Measurements from ENCODE around the gene KIAA0513.

KIAA0513 gene

DNA sequence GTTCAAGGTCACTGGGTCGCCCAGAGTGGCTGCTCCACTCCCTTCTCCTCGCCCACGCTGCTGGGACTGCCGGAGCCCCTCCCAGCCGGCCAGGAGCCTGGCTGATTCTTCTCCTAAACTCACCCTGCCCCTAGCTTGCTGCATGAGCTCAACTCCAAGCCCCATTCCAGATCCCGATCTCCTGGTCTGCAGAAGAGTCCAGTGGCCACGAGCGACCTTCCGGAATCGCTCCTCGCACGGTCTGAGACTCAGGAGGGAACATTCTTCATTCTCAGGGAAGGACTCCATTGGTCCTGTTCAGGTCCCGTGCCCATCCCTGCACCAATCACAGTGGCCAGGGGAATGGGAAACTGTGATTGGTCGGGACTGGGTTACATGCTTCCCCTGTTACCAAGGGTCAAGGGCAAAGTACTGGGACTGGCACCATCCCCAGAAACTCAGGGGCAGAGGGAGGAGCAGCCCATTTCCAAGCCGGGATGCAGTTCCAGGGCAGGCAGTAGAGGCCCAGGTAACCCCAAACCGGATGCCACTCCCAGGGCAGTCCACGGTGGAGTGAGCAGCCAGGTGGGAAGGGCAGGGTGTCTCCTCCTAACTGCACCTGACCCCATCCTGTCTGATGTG, 109.2 kb downstream of the KIAA0513 start:
- H3K9me3 ChIP-seq (ENCODE audit: control insufficient read depth, low read length), result no peaks in the 10 kb centered on the region
- peaks cover 8% of the 10 kb centered on the region for H3K4me1 ChIP-seq (ENCODE audit: control insufficient read depth, insufficient read depth, low read length, poor library complexity, severe bottlenecking)
- peak overlapping the region; percentile 59 for H3K27ac ChIP-seq (ENCODE audit: low read depth, low read length, severe bottlenecking)
- no peaks in the 10 kb centered on the region for H3K36me3 ChIP-seq (ENCODE audit: control insufficient read depth, insufficient read depth, low read length)
- H3K4me3 ChIP-seq (ENCODE audit: extremely low read depth, insufficient read depth, low read length, poor library complexity, severe bottlenecking), result no peak overlapping the region
- 90% methylated on average over 16 to 17 of the region's 17 CpGs for WGBS, 2 experiments (ENCODE audit: insufficient coverage in 2 of 2)

DNA sequence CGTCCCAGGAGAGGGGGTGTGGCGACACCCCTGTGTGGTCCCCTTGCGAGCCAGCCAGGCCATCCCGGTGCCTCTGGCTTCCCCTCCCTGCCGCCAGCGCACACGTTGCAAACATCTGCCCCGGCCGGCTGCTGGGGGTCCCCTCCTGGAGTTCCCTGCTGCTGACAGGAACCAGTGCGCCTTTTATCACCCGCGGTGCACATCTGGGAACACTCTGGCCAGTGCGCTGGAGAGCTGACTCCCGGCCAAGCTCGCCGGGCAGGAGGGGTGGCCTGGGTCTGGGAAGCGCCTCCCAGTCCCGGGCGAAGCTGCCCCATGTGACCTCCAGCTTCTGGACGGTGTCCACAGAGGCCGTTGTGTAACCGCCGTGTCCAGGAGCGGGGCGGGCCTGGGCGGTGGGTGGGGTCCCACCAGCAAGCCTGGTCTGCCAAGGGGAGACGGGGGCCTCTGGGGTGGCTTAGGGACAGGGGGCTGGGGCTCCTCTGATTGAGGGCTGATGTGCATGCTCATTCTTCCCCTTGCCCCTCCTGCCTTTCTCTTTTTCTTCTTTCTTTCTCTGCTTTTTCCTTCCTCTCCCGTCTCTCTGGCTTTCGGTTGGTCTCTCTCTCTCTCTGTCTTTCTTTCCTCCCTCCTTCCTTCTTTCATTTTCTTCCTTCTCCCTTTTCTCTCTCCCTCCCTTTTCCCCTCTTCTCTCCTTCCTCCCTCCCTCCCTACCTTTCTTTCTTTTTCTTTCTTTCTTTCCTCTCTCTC, 109.9 kb downstream of the KIAA0513 start:
- H3K27ac ChIP-seq (ENCODE audit: low read depth, low read length, severe bottlenecking), result no peak overlapping the region
- H3K9me3 ChIP-seq (ENCODE audit: control insufficient read depth, low read length), result no peaks in the 10 kb centered on the region
- H3K36me3 ChIP-seq (ENCODE audit: control insufficient read depth, insufficient read depth, low read length), result no peaks in the 10 kb centered on the region
- WGBS, 2 experiments (ENCODE audit: insufficient coverage in 2 of 2), result 86 to 90% methylated on average over 20 to 22 of the region's 29 CpGs
- H3K4me1 ChIP-seq (ENCODE audit: control insufficient read depth, insufficient read depth, low read length, poor library complexity, severe bottlenecking), result peaks cover 8% of the 10 kb centered on the region
- no peak overlapping the region for H3K4me3 ChIP-seq (ENCODE audit: extremely low read depth, insufficient read depth, low read length, poor library complexity, severe bottlenecking)

DNA sequence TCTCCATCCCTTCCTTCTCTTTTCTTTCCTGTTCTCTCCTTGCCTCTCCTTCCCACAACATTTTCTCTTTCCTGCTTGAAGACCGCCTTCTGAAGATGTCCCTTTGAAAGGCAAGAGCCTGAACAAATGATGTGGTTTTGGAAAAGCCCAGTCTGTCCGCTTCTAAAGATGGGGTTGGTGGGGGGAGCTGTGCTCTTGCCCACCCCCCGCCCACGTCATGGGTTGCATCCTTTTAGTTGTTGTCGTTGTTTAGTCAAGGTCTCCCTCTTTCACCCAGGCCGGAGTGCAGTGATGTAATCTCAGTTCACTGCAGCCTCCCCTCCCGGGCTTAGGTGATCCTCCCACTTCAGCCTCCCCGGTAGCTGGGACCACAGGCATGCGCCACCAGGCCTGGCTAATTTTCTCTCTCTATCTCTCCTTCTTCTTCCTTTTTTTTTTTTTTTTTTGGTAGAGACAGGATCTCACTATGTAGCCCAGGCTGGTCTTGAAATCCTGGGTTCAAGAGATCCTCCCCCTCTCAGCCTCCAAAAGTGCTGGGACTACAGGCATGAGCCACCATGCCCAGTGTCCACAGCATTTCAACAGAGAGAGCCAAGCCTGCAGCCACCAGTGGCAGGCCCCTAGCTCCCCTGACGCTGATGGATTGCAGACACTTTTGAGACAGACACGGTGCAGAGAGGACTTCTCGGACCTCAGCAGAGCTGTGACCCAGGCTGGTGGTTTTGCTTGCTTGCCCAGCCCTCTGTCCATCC, 110.7 kb downstream of the KIAA0513 start:
- Histone ChIP-seq H3K36me3 (ENCODE audit: control insufficient read depth, insufficient read depth, low read length) (no peaks in the 10 kb centered on the region), H3K4me1 (ENCODE audit: control insufficient read depth, insufficient read depth, low read length, poor library complexity, severe bottlenecking) (peaks cover 8% of the 10 kb centered on the region), H3K27ac (ENCODE audit: low read depth, low read length, severe bottlenecking) (no peak overlapping the region), H3K4me3 (ENCODE audit: extremely low read depth, insufficient read depth, low read length, poor library complexity, severe bottlenecking) (no peak overlapping the region), H3K9me3 (ENCODE audit: control insufficient read depth, low read length) (no peaks in the 10 kb centered on the region)
- WGBS, 2 experiments (ENCODE audit: insufficient coverage in 2 of 2), result 88 to 97% methylated on average over 4 to 8 of the region's 12 CpGs

DNA sequence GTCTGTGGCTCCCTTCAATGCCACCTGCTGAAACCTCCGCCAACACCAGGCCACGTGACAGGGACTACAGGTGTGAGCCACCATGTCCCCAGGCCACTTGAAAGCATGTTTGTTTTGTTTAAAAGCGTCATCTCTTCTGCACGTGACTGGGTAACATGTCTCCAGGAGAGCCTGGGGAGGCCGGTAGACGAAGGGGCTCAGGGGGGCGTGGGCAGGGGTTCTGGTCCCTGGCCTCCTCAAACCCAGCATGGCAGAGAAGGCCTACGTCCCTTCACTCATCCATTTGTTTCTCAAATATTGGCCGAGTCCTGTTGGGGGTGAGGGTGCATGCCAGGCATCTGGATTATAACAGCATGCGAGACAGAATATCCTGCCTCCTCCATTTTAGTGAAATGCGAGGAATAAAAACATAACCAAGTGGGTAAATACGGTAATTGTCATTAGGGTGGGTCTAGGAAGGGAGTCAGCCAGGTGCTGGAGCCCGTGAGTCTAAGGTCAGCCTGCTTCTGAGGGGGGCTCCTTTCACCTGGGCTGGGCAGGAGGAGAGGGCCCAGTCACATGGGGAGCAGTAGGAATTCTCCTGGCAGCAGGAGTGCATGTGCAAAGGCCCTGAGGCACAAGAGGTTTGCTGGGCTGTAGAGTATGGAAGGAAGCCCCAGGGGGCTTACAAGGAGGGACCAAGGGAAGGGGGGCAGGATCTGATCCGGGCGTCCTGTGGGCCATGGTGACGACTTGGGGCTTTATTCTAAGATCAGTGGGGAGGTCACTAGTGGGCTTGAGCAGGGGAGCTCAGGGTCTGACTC, 111.4 kb downstream of the KIAA0513 start:
- Histone ChIP-seq H3K4me3 (ENCODE audit: extremely low read depth, insufficient read depth, low read length, poor library complexity, severe bottlenecking) (no peak overlapping the region), H3K36me3 (ENCODE audit: control insufficient read depth, insufficient read depth, low read length) (no peaks in the 10 kb centered on the region), H3K9me3 (ENCODE audit: control insufficient read depth, low read length) (no peaks in the 10 kb centered on the region), H3K4me1 (ENCODE audit: control insufficient read depth, insufficient read depth, low read length, poor library complexity, severe bottlenecking) (peaks cover 13% of the 10 kb centered on the region), H3K27ac (ENCODE audit: low read depth, low read length, severe bottlenecking) (no peak overlapping the region)
- 92 to 96% methylated on average over 11 to 14 of the region's 16 CpGs for WGBS, 2 experiments (ENCODE audit: insufficient coverage in 2 of 2)

DNA sequence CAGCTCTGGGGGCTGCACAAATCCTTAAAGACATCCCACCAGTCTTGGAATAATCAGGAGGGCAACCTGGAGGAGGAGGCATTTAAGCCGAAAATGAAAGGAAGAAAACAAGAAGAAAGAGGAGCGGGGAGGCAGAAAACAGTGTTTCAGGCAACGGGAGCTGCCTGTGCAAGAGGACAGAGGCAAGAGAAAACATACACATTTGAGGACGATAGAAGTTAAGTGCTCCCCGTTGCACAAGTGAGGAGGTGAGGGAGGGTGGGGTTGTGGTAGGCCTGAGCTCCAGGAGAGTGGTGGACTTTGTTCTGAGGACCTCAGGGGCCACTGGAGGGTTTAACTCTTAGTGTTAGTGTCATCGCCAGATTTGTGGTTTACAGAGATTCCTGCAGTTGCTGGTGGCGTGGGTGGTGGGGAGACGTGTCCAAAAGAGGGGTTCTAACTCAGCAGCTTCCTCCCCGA, 112.3 kb downstream of the KIAA0513 start:
- Histone ChIP-seq H3K27ac (ENCODE audit: low read depth, low read length, severe bottlenecking) (no peak overlapping the region), H3K9me3 (ENCODE audit: control insufficient read depth, low read length) (peaks cover 3% of the 10 kb centered on the region), H3K36me3 (ENCODE audit: control insufficient read depth, insufficient read depth, low read length) (no peaks in the 10 kb centered on the region), H3K4me3 (ENCODE audit: extremely low read depth, insufficient read depth, low read length, poor library complexity, severe bottlenecking) (no peak overlapping the region), H3K4me1 (ENCODE audit: control insufficient read depth, insufficient read depth, low read length, poor library complexity, severe bottlenecking) (peaks cover 21% of the 10 kb centered on the region)
- WGBS, 2 experiments (ENCODE audit: insufficient coverage in 2 of 2), result 90 to 91% methylated on average over 7 to 8 of the region's 9 CpGs

DNA sequence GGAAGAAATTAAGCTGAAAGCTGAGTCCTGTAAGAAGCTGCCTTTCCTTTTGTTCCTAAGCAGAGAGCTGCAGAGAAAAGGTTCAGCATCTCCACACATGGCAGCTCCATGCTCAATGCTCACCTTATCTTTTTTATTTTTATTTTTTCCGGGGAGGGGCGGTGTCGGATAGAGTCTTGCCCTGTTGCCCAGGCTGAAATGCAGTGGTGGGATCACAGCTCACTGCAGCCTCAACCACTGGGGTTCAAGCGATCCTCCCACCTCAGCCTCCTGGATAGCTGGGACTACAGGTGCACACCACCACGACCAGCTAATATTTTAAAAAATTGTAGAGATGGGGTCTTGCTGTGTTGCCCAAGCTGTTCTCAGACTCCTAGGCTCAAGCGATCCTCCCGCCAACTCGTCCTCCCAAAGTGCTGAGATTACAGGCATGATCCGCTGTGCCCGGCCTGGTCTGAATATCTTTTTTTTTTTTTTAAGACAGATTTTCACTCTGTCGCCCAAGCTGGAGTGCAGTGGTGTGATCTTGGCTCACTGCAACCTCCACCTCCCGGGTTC, 112.9 kb downstream of the KIAA0513 start:
- 77 to 84% methylated on average over 9 of the region's 12 CpGs for WGBS, 2 experiments (ENCODE audit: insufficient coverage in 2 of 2)
- Histone ChIP-seq H3K4me1 (ENCODE audit: control insufficient read depth, insufficient read depth, low read length, poor library complexity, severe bottlenecking) (peaks cover 21% of the 10 kb centered on the region), H3K36me3 (ENCODE audit: control insufficient read depth, insufficient read depth, low read length) (no peaks in the 10 kb centered on the region), H3K4me3 (ENCODE audit: extremely low read depth, insufficient read depth, low read length, poor library complexity, severe bottlenecking) (no peak overlapping the region), H3K27ac (ENCODE audit: low read depth, low read length, severe bottlenecking) (no peak overlapping the region), H3K9me3 (ENCODE audit: control insufficient read depth, low read length) (peaks cover 3% of the 10 kb centered on the region)

DNA sequence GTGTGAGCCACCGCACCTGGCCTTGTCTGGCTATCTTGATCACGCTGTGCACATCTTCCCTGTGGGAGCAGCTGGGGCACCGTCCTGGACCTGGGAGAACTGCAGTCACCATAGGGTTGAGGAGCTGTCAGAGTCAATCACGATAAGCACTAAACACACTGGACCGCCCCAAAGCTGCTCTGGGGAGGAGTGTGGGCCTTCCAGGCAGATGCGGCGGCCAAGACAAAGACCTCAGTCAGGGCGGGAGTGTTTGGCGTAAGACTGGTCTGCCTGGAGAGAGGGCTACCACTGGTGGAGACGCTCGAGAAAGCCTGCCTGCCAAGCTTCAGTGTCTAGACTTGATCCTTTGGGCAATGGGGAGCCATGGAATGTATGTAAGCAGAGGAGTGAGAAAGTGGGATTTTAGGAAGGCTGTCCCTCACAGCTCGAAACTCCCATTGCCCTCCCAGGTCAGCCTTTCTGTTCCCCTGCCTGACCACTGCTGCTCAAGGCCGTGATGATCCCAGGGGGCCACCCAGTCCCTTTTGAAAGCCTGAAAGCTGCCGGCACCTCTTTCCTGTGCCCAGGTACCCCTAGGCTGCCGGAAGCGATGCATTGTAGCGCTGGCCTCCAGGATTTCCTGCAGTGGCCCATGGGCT, 114.0 kb downstream of the KIAA0513 start:
- peaks cover 14% of the 10 kb centered on the region for H3K4me1 ChIP-seq (ENCODE audit: control insufficient read depth, insufficient read depth, low read length, poor library complexity, severe bottlenecking)
- no peak overlapping the region for H3K4me3 ChIP-seq (ENCODE audit: extremely low read depth, insufficient read depth, low read length, poor library complexity, severe bottlenecking)
- 79 to 89% methylated on average over 11 to 17 of the region's 17 CpGs for WGBS, 2 experiments (ENCODE audit: insufficient coverage in 2 of 2)
- no peak overlapping the region for H3K27ac ChIP-seq (ENCODE audit: low read depth, low read length, severe bottlenecking)
- no peaks in the 10 kb centered on the region for H3K36me3 ChIP-seq (ENCODE audit: control insufficient read depth, insufficient read depth, low read length)
- H3K9me3 ChIP-seq (ENCODE audit: control insufficient read depth, low read length), result peaks cover 3% of the 10 kb centered on the region

DNA sequence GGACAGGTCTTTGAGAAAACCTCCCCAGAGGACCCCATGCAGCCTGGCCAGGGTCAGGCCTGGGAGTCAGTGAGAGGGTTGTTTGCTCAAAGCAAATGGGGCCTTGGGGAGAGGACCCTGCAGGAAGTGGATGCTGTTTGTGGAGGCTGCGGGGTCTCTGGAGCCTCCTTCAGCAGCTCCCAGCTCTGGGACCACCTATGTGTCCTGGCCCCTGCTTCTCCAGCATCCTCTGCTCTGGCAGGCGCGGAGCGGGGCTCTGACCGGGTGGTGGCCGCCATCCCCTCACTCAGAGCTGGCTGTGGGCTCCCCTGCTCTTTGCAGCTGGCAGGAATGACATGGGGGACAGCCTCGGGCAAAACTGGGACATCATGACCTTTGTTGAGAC, 114.5 kb downstream of the KIAA0513 start:
- peaks cover 12% of the 10 kb centered on the region for H3K4me1 ChIP-seq (ENCODE audit: control insufficient read depth, insufficient read depth, low read length, poor library complexity, severe bottlenecking)
- 97% methylated on average over 5 to 6 of the region's 7 CpGs for WGBS, 2 experiments (ENCODE audit: insufficient coverage in 2 of 2)
- peaks cover 3% of the 10 kb centered on the region for H3K9me3 ChIP-seq (ENCODE audit: control insufficient read depth, low read length)
- H3K36me3 ChIP-seq (ENCODE audit: control insufficient read depth, insufficient read depth, low read length), result no peaks in the 10 kb centered on the region
- H3K27ac ChIP-seq (ENCODE audit: low read depth, low read length, severe bottlenecking), result no peak overlapping the region
- no peak overlapping the region for H3K4me3 ChIP-seq (ENCODE audit: extremely low read depth, insufficient read depth, low read length, poor library complexity, severe bottlenecking)

DNA sequence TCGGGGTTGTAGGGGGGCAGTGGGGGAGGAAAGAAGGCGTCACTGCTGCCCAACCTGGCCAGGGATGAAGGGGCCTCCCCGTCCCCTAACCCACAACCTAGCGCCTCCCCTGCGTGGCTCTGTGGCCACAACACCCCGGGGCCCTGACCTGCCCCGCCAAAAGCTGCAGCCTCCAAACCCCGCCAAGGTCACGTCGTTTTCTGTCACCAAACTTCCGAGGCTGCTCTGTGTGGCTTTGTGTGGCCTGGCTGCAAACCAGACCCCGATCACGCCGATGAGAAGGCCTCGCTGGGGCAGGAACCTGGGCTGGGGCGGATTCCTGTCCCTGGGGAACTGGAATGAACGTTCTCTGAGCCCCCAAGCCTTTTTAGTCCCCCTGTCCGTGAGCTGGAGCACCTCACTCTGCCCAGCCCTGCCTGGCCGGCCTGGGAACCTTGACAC, 115.2 kb downstream of the KIAA0513 start:
- H3K27ac ChIP-seq (ENCODE audit: low read depth, low read length, severe bottlenecking), result no peak overlapping the region
- 92 to 93% methylated on average over 16 to 18 of the region's 19 CpGs for WGBS, 2 experiments (ENCODE audit: insufficient coverage in 2 of 2)
- no peaks in the 10 kb centered on the region for H3K36me3 ChIP-seq (ENCODE audit: control insufficient read depth, insufficient read depth, low read length)
- H3K4me1 ChIP-seq (ENCODE audit: control insufficient read depth, insufficient read depth, low read length, poor library complexity, severe bottlenecking), result peaks cover 15% of the 10 kb centered on the region
- H3K9me3 ChIP-seq (ENCODE audit: control insufficient read depth, low read length), result peaks cover 3% of the 10 kb centered on the region
- no peak overlapping the region for H3K4me3 ChIP-seq (ENCODE audit: extremely low read depth, insufficient read depth, low read length, poor library complexity, severe bottlenecking)

Data from mesodermal cell (in vitro differentiated cells).